Measurements from ENCODE around the gene KRTAP5-4. TPM values are rescaled to one million over a fixed set of nuclear protein-coding genes. Genes with fewer than 3 reads are reported as not detected.

Gene KRTAP5-4
- total and polyA plus RNA-seq, 3 donors from 2014 or later, result not detected

DNA sequence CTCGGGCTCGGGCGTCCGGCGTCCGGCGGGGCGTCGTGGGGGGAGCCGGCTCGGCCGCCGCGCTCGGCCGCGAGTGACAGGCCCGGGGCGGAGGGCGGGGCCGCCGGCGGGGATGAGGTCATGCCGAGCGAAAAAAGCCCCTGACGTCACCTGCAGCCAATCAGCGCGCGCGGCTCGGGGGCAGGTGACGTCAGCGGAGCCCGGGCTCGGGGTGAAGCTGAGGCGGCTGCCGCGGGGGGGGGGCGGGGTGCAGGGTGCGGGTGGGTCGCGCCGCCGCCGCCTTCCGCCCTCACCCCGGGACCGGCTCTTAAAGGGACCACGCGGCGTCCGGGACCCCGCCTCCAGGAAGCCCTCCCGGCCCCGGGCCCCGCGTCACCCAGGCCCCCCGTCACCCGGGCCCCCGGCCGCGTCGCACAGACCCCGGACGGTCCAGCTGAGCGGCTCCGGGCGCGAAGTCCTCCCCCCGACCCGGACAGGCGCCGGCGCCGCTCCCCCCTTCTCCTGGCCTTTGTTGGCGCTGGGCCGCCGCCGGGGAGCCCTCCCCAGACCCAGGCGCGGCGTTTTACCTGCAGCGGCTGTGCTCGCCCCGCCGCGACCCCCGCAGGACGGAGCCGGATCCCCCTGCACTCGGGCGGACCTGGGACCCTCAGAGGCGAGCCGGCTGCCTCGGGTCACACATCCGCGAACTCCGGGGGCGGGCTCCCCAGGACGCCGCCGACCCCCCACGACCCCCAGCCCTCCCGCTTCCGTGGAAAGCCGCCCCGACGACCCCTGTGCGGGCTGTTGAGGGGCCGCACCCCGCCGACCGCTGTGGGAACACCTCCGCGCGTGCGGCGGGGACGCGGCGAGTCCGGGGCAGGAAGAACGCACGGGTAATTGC lies 49.5 kb downstream of the KRTAP5-4 start, which contains the start of gene DUSP8:
Gene DUSP8, minus strand, starts transcription at position 75 of the 880 bp plus-strand sequence. CDS start 6,445 bp downstream, outside the sequence.
- Histone ChIP-seq H3K9me3 (no peaks in the 10 kb centered on the region), H3K4me3 (peak within 1 kb of the TSS; percentile 54 to 66), H3K4me1 (peaks cover 18% of the 10 kb centered on the region), H3K27ac (peak within 1 kb of the TSS; percentile 55 to 76), H3K27me3 (no peaks in the 10 kb centered on the region), H3K36me3 (ENCODE audit: low read depth, missing control alignments) (no peaks in the 10 kb centered on the region)
- WGBS, 2 donors, result 1% methylated on average over 62 of the region's 124 CpGs; no CpG with 5 or more reads in 1 of the 2 donors
- intact Hi-C loops (cut with DNase I; ENCODE audit: low total_unique reads), result no loop called here
- TF ChIP-seq, protein P1, sequence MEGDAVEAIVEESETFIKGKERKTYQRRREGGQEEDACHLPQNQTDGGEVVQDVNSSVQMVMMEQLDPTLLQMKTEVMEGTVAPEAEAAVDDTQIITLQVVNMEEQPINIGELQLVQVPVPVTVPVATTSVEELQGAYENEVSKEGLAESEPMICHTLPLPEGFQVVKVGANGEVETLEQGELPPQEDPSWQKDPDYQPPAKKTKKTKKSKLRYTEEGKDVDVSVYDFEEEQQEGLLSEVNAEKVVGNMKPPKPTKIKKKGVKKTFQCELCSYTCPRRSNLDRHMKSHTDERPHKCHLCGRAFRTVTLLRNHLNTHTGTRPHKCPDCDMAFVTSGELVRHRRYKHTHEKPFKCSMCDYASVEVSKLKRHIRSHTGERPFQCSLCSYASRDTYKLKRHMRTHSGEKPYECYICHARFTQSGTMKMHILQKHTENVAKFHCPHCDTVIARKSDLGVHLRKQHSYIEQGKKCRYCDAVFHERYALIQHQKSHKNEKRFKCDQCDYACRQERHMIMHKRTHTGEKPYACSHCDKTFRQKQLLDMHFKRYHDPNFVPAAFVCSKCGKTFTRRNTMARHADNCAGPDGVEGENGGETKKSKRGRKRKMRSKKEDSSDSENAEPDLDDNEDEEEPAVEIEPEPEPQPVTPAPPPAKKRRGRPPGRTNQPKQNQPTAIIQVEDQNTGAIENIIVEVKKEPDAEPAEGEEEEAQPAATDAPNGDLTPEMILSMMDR (IDR thresholded peaks at IDR 0.05), result no peak
- TF ChIP-seq POLR2A (IDR thresholded peaks at IDR 0.05), result no peak
- DNase-seq, result peak; percentile 93

DNA sequence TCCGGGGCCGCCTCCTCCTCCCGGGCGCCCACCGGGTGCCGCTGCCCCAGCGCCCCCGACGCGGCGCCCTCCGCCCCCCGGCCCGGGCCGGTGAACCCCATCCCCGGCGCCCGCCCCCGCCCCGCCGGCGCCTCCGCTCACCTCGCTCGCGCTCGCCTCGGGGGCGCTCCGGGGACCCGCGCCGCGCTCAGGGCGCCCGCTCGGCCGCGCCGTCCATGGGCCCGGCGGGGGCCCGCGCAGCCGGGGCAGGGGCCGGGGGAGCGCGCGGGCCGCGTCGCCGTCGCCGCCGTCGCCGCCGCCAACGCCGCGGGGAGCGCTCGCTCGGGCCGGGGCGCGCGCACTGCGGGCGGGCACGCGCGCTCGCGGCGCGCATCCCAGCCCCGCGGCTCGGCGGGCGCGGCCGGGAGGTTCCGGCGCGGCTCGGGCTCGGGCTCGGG lies 50.2 kb downstream of the KRTAP5-4 start:
- intact Hi-C loops (cut with DNase I; ENCODE audit: low total_unique reads), result no loop called here
- WGBS, 2 donors, result 1% methylated on average over 61 of the region's 91 CpGs; no CpG with 5 or more reads in 1 of the 2 donors
- no peaks in the 10 kb centered on the region for H3K36me3 ChIP-seq (ENCODE audit: low read depth, missing control alignments)
- peak overlapping the region in 1 of 2 donors; percentile 61 for H3K27ac ChIP-seq
- H3K4me3 ChIP-seq, result peak overlapping the region; percentile 54 to 65
- H3K9me3 ChIP-seq, result no peaks in the 10 kb centered on the region
- TF ChIP-seq, protein P1 (IDR thresholded peaks at IDR 0.05), result no peak
- no peak for TF ChIP-seq POLR2A (IDR thresholded peaks at IDR 0.05)
- DNase-seq, result no peak
- peaks cover 18% of the 10 kb centered on the region for H3K4me1 ChIP-seq
- no peaks in the 10 kb centered on the region for H3K27me3 ChIP-seq

Other genes starting within 250 kb of the KRTAP5-4 start
- 10 to 100 TPM; 49.1 to 52.3 TPM for gene BRSK2, start 232.2 kb downstream of the KRTAP5-4 start, total RNA-seq
- 24.7 TPM for gene BRSK2, start 232.2 kb downstream of the KRTAP5-4 start, polyA plus RNA-seq (ENCODE audit: insufficient read depth, low read depth, low replicate concordance)
- 10 to 100 TPM; 46.8 to 57.7 TPM for gene MOB2, start 135.4 kb downstream of the KRTAP5-4 start, total RNA-seq
- 41.5 TPM for gene MOB2, start 135.4 kb downstream of the KRTAP5-4 start, polyA plus RNA-seq (ENCODE audit: insufficient read depth, low read depth, low replicate concordance)
- 10 to 100 TPM in 1 of 2 donors, 1 to 10 TPM in 1; 8.5 to 14.4 TPM for gene DUSP8, start 49.9 kb downstream of the KRTAP5-4 start, total RNA-seq
- gene DUSP8, start 49.9 kb downstream of the KRTAP5-4 start, polyA plus RNA-seq (ENCODE audit: insufficient read depth, low read depth, low replicate concordance), result 7.0 TPM
- gene KRTAP5-1, start 36.9 kb downstream of the KRTAP5-4 start, total RNA-seq, result not detected
- not detected for gene KRTAP5-1, start 36.9 kb downstream of the KRTAP5-4 start, polyA plus RNA-seq (ENCODE audit: insufficient read depth, low read depth, low replicate concordance)
- gene KRTAP5-2, start 23.8 kb downstream of the KRTAP5-4 start, total RNA-seq, result not detected
- gene KRTAP5-2, start 23.8 kb downstream of the KRTAP5-4 start, polyA plus RNA-seq (ENCODE audit: insufficient read depth, low read depth, low replicate concordance), result not detected
- gene KRTAP5-3, start 13.7 kb downstream of the KRTAP5-4 start, total RNA-seq, result not detected
- gene KRTAP5-3, start 13.7 kb downstream of the KRTAP5-4 start, polyA plus RNA-seq (ENCODE audit: insufficient read depth, low read depth, low replicate concordance), result not detected
- not detected for gene KRTAP5-5, start 7.6 kb upstream of the KRTAP5-4 start, total RNA-seq
- not detected for gene KRTAP5-5, start 7.6 kb upstream of the KRTAP5-4 start, polyA plus RNA-seq (ENCODE audit: insufficient read depth, low read depth, low replicate concordance)
- gene KRTAP5-6, start 75.1 kb upstream of the KRTAP5-4 start, total RNA-seq, result not detected
- not detected for gene KRTAP5-6, start 75.1 kb upstream of the KRTAP5-4 start, polyA plus RNA-seq (ENCODE audit: insufficient read depth, low read depth, low replicate concordance)
- 1 to 10 TPM; 6.0 to 9.6 TPM for gene IFITM10, start 128.5 kb upstream of the KRTAP5-4 start, total RNA-seq
- 2.6 TPM for gene IFITM10, start 128.5 kb upstream of the KRTAP5-4 start, polyA plus RNA-seq (ENCODE audit: insufficient read depth, low read depth, low replicate concordance)
- 100 to 1,000 TPM; 522 to 897 TPM for gene CTSD, start 141.8 kb upstream of the KRTAP5-4 start, total RNA-seq
- gene CTSD, start 141.8 kb upstream of the KRTAP5-4 start, polyA plus RNA-seq (ENCODE audit: insufficient read depth, low read depth, low replicate concordance), result 486 TPM
- 1 to 10 TPM; 1.7 to 2.7 TPM for gene SYT8, start 212.9 kb upstream of the KRTAP5-4 start, total RNA-seq
- gene SYT8, start 212.9 kb upstream of the KRTAP5-4 start, polyA plus RNA-seq (ENCODE audit: insufficient read depth, low read depth, low replicate concordance), result 0.98 TPM
- not detected for gene TNNI2, start 216.8 kb upstream of the KRTAP5-4 start, total RNA-seq
- 8.6 TPM for gene TNNI2, start 216.8 kb upstream of the KRTAP5-4 start, polyA plus RNA-seq (ENCODE audit: insufficient read depth, low read depth, low replicate concordance)
- 10 to 100 TPM; 13.0 to 19.9 TPM for gene LSP1, start 230.9 kb upstream of the KRTAP5-4 start, total RNA-seq
- 50.1 TPM for gene LSP1, start 230.9 kb upstream of the KRTAP5-4 start, polyA plus RNA-seq (ENCODE audit: insufficient read depth, low read depth, low replicate concordance)

Measured in testis (tissue), 3 donors.